Measurements from ENCODE around the gene C16orf89.

DNA sequence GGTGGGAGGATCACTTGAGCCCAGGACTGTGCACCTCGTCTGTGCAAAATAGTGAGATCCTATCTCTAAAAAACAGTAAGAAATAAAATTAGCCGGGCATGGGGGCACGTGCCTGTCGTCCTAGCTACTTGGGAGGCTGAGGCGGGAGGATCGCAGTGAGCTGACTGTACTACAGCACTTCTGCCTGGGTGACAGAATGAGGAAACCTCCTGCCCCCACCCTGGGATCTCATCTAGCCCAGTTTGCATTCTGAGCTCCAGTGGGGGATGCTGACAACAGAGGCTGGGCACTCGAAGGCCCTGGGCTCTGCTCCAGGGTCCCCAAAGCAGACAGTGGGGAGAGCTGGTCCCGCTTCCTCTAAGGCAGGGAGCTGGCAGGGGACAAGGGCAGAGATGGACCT, 39.1 kb downstream of the C16orf89 start:
- TF ChIP-seq, protein P1, sequence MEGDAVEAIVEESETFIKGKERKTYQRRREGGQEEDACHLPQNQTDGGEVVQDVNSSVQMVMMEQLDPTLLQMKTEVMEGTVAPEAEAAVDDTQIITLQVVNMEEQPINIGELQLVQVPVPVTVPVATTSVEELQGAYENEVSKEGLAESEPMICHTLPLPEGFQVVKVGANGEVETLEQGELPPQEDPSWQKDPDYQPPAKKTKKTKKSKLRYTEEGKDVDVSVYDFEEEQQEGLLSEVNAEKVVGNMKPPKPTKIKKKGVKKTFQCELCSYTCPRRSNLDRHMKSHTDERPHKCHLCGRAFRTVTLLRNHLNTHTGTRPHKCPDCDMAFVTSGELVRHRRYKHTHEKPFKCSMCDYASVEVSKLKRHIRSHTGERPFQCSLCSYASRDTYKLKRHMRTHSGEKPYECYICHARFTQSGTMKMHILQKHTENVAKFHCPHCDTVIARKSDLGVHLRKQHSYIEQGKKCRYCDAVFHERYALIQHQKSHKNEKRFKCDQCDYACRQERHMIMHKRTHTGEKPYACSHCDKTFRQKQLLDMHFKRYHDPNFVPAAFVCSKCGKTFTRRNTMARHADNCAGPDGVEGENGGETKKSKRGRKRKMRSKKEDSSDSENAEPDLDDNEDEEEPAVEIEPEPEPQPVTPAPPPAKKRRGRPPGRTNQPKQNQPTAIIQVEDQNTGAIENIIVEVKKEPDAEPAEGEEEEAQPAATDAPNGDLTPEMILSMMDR (conservative IDR thresholded peaks at IDR 0.05), result no peak
- no peak for TF ChIP-seq ZFX (IDR thresholded peaks at IDR 0.05)
